Ectodermal cell (in vitro differentiated cells): ENCODE data around the gene P2RX6.

Source experiments
- H3K27ac ChIP-seq: 2 replicates; pipeline ENCODE4 v1.7.0; 2013; ENCODE audit warnings: mild to moderate bottlenecking, low read depth, low read length; ENCODE audit not compliant: insufficient read depth, poor library complexity, severe bottlenecking
- H3K27me3 ChIP-seq: 2 replicates; pipeline ENCODE4 v1.7.0; 2013; ENCODE audit warnings: mild to moderate bottlenecking, low read length; ENCODE audit not compliant: insufficient read depth, control insufficient read depth, poor library complexity, severe bottlenecking
- H3K36me3 ChIP-seq: one replicate; pipeline ENCODE4 v1.7.0; 2013; ENCODE audit warnings: low read length; ENCODE audit not compliant: control insufficient read depth, insufficient read depth
- H3K4me1 ChIP-seq: one replicate; pipeline ENCODE4 v1.7.0; 2013; ENCODE audit warnings: low read length; ENCODE audit not compliant: control insufficient read depth, insufficient read depth
- H3K4me3 ChIP-seq: 2 replicates; pipeline ENCODE4 v1.7.0; 2013; ENCODE audit warnings: low read depth, low read length, control low read depth; ENCODE audit not compliant: insufficient read depth
- H3K9me3 ChIP-seq: 2 replicates; pipeline ENCODE4 v1.7.0; 2013; ENCODE audit warnings: mild to moderate bottlenecking, low read length, moderate library complexity; ENCODE audit not compliant: control insufficient read depth
- WGBS, 2 experiments: methylation state at CpG; one replicate each; pipeline ENCODE4 v1.1.7; 2013; ENCODE audit warnings: missing lambda C conversion rate in 2 of 2; 5-methylcytosine and 5-hydroxymethylcytosine counted together

Gene P2RX6

GRCh38 chr22:20995329-20996030 lies 19.5 kb upstream of the P2RX6 start:
- 95 to 97% methylated on average over 23 of the region's 23 CpGs for WGBS, 2 experiments
- H3K4me3 ChIP-seq, result no peak overlapping the region
- H3K4me1 ChIP-seq, result peaks cover 5% of the 10 kb centered on the region
- H3K27ac ChIP-seq, result no peak overlapping the region
- peaks cover 4% of the 10 kb centered on the region for H3K36me3 ChIP-seq
- no peaks in the 10 kb centered on the region for H3K9me3 ChIP-seq
- H3K27me3 ChIP-seq, result no peaks in the 10 kb centered on the region

- Histone ChIP-seq H3K27me3 (no peaks in the 10 kb centered on the region), H3K27ac (no peak overlapping the region), H3K4me3 (no peak overlapping the region), H3K9me3 (no peaks in the 10 kb centered on the region), H3K36me3 (peaks cover 4% of the 10 kb centered on the region), H3K4me1 (peaks cover 10% of the 10 kb centered on the region)
- 96% methylated on average over 10 of the region's 10 CpGs for WGBS, 2 experiments
Observed at GRCh38 chr22:20996031-20996410, 18.9 kb upstream of the P2RX6 start.

- WGBS, 2 experiments, result 94 to 95% methylated on average over 27 of the region's 27 CpGs
- Histone ChIP-seq H3K27me3 (no peaks in the 10 kb centered on the region), H3K4me3 (no peak overlapping the region), H3K4me1 (peaks cover 13% of the 10 kb centered on the region), H3K27ac (no peak overlapping the region), H3K9me3 (no peaks in the 10 kb centered on the region), H3K36me3 (peaks cover 4% of the 10 kb centered on the region)
Observed at GRCh38 chr22:20996598-20997535, 18.1 kb upstream of the P2RX6 start.

GRCh38 chr22:20997536-20998257 lies 17.3 kb upstream of the P2RX6 start:
- no peak overlapping the region for H3K27ac ChIP-seq
- H3K9me3 ChIP-seq, result no peaks in the 10 kb centered on the region
- H3K36me3 ChIP-seq, result peaks cover 4% of the 10 kb centered on the region
- H3K4me3 ChIP-seq, result no peak overlapping the region
- peaks cover 13% of the 10 kb centered on the region for H3K4me1 ChIP-seq
- WGBS, 2 experiments, result 91 to 94% methylated on average over 13 of the region's 13 CpGs
- H3K27me3 ChIP-seq, result no peaks in the 10 kb centered on the region

GRCh38 chr22:20998411-20999336 lies 16.3 kb upstream of the P2RX6 start:
- WGBS, 2 experiments, result 80 to 82% methylated on average over 7 of the region's 7 CpGs
- Histone ChIP-seq H3K27ac (no peak overlapping the region), H3K4me3 (no peak overlapping the region)

GRCh38 chr22:20999350-21000206 lies 15.4 kb upstream of the P2RX6 start:
- Histone ChIP-seq H3K4me3 (no peak overlapping the region), H3K27me3 (no peaks in the 10 kb centered on the region), H3K9me3 (no peaks in the 10 kb centered on the region), H3K27ac (no peak overlapping the region), H3K36me3 (peaks cover 4% of the 10 kb centered on the region), H3K4me1 (peaks cover 13% of the 10 kb centered on the region)
- WGBS, 2 experiments, result 95 to 96% methylated on average over 27 of the region's 27 CpGs

More at GRCh38 chr22:20998411-20999336, 16.3 kb upstream of the P2RX6 start:
- Histone ChIP-seq H3K36me3 (peaks cover 4% of the 10 kb centered on the region), H3K27me3 (no peaks in the 10 kb centered on the region), H3K4me1 (peaks cover 13% of the 10 kb centered on the region), H3K9me3 (no peaks in the 10 kb centered on the region)

GRCh38 chr22:21000207-21000986 lies 14.6 kb upstream of the P2RX6 start:
- WGBS, 2 experiments, result 85 to 87% methylated on average over 22 of the region's 22 CpGs
- Histone ChIP-seq H3K36me3 (peaks cover 4% of the 10 kb centered on the region), H3K27ac (no peak overlapping the region)

GRCh38 chr22:21000987-21001600 lies 13.9 kb upstream of the P2RX6 start:
- peaks cover 13% of the 10 kb centered on the region for H3K4me1 ChIP-seq
- WGBS, 2 experiments, result 22 to 24% methylated on average over 26 of the region's 26 CpGs
- H3K4me3 ChIP-seq, result peak overlapping the region; percentile 58
- no peaks in the 10 kb centered on the region for H3K9me3 ChIP-seq
- H3K36me3 ChIP-seq, result peaks cover 4% of the 10 kb centered on the region
- no peaks in the 10 kb centered on the region for H3K27me3 ChIP-seq
- H3K27ac ChIP-seq, result peak overlapping the region; percentile 85

More at GRCh38 chr22:21000207-21000986, 14.6 kb upstream of the P2RX6 start:
- no peaks in the 10 kb centered on the region for H3K9me3 ChIP-seq
- no peaks in the 10 kb centered on the region for H3K27me3 ChIP-seq
- H3K4me1 ChIP-seq, result peaks cover 13% of the 10 kb centered on the region
- peak overlapping the region; percentile 58 for H3K4me3 ChIP-seq
